Ammon's horn (tissue), 1 donor: ENCODE measurements around the gene KDM4C.

Experiments used
- DNase-seq: peaks from one replicate; pipeline ENCODE4 v3.0.0-alpha.2; 2016; ENCODE audit warnings: low spot score

KDM4C gene

DNA sequence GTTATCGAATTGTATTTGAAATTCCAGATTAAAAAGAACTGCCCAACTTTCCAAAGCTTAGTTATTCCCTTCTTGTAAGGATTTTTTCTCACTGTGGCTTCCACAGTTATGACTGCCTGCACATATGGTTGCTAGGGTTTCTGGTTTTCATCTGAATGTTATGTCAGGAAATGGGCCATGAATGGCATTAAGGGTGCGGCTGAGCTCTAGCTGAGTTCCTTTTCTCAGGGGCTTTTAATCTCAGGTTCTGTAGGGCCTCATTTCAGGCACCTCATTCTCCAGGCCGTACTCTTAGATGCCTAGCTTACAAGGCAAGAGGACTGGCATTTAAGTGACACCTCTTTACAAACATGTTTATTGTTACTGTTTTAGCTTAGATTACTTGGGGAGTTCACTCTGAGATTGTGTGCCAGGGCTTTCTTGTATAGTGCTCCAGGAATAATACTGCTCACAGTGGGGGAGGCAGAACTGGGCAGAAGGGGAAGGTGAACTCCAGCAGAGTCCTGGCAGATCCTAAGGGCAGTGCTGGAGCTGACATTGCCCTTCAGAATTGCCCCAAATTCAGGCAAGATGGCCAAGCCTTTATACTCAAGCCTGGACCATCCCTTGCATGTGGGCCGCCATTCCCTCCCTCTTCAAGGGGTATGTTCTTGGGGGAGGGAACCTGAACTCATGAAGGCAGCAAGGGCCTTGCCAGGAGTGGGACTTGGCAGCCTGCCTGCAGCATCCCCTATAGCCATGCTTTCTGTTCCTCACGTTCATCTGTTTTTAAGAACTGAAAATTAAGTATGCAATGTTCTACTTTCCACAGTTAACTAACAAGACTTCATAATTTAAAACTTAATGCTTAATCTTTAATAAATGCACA is 111.5 kb downstream of the KDM4C start:
- peak; percentile 21 for DNase-seq

GRCh38 chr9:6870149-6870548 is 112.4 kb downstream of the KDM4C start:
- DNase-seq = no peak

DNA sequence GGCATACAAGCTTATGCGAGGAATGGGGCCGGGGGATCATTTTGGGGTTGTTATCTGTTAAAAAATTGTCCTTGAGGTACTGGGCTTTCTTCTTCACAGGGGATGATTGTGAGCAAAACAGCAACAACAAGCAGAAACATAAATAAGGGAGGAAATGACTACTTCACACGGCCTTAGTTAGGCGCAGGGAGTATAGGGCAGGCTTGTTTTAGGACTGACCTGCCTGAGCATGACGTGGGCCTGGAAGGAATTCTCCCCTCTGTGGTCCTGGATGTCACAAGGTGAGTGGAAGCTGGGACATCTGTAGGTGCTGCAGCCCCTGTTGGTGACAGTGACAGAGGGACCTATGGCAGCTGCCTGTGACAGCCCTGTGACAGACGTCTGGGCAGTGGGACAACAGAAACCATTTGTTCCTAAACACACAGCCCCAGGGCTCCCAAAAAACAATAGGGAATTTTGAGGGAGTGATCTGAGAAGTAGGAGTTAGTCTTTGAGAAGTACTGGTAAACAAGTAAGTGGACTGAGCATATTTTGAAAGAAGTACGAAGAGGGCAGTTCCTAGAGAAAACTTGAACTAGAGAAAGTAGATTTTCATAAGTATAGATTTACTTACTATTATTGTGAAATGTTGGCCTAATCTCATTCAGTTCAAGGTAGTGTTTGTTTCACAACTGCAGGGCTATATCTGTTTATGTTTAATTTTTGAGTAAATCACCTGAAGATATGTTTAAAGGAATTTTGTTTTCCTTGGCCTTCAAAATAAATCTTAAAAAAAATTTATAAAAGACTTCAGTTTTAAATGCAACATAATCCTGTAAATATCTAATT is 113.1 kb downstream of the KDM4C start:
- DNase-seq = no peak

GRCh38 chr9:6873857-6874256 is 116.1 kb downstream of the KDM4C start:
- DNase-seq = peak; percentile 40

- DNase-seq = no peak
Measured at GRCh38 chr9:6876195-6876894, 118.6 kb downstream of the KDM4C start.

GRCh38 chr9:6877671-6878161 is 119.9 kb downstream of the KDM4C start:
- no peak for DNase-seq

GRCh38 chr9:6880626-6881025 is 122.9 kb downstream of the KDM4C start:
- DNase-seq = no peak

DNA sequence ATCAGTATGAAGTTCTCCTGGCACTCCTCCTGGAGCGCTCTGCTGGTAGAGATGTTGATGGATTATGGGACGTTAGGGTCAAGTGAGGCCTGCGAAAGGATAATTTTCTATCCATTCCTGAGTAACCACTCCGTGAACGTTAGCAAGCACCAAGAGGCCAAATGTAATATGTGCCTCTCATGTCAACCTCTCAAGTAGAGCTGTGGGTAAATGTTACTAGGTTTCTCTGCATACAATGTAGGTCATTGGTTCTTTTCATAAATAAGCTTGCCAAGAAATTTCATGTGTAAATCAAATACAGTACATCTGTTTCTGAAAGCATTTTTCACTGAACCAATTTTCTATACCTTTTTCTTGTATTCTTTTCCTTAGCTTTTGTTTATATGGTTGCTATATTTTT is 126.3 kb downstream of the KDM4C start:
- no peak for DNase-seq

GRCh38 chr9:6884990-6885389 is 127.2 kb downstream of the KDM4C start:
- DNase-seq = no peak

GRCh38 chr9:6887051-6887450 is 129.3 kb downstream of the KDM4C start:
- no peak for DNase-seq

DNA sequence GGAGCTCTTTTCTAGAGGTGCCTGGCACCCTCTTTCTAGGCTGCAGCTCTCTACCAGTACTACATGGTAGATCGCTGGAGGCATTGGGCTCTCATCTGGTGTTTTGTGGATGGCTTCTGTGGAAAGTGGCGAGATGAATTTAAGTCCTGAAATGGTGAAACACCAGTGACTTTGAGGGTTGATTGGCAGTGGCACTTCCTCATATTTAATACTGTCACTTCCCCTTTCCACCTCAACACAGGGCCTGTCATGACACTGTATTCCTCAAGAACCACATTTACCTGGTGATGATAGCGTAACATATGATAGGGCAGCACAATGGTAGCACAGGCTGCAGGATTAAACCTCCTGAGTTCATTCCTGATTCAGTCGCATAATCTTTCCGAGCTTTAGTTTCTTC is 132.1 kb downstream of the KDM4C start:
- no peak for DNase-seq

DNA sequence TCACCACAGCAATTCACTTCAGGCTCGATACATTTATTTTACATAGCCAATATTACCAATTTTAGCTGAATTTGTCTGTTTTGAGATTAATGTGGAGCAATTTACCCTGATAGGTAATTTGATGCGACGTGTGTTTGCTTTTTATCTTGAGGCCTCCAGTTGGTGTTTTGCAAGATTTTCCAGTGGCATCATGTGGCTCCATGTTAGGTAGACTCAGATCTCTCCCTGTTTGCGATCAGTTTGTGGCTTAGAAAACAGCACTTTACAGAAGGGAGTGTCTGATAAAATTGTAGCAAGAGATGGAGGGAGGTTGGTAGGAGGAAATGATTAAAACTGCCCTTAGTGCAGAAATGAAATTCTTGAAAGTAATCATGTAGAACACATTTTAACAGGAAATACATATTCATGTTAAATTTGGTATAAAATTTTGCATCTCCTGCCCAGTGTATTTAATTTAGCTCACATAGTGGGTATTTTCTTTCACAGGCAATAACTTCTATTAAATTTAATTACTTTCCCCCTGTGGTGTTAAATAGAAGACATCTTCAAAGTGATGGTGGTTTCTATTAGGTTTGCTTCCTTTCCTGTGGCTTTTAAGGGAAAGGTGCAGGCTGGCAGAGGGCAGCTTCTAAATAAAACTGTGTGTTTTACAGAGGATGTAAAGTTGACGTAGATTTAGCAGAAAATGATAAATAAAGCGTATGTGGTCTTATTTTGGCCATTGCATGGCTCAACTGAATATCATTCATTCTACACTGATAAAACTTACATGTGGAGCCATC is 135.8 kb downstream of the KDM4C start:
- no peak for DNase-seq

GRCh38 chr9:6894135-6894534 is 136.4 kb downstream of the KDM4C start:
- no peak for DNase-seq

- DNase-seq = no peak
Measured at GRCh38 chr9:6895754-6896153, 138.0 kb downstream of the KDM4C start.

DNA sequence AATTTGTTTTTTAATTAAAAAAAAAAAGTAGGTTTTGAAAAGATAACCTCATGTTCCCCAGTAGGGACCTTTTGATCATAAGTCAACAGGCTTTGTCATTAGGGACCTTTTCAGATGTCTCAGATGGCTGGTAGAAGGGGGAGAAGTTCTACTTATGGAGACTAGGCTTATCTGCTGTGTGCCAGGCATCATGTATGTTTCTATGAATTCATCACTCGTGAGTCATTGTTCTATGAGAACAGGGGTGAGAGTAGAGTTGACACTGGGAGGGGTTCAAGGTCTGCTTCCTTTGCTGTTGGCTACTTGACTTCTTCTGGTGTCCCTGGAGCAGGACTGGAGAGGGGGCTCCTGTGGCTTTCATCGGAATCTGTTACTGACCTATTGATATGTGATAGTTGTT is 138.8 kb downstream of the KDM4C start:
- DNase-seq = no peak

DNA sequence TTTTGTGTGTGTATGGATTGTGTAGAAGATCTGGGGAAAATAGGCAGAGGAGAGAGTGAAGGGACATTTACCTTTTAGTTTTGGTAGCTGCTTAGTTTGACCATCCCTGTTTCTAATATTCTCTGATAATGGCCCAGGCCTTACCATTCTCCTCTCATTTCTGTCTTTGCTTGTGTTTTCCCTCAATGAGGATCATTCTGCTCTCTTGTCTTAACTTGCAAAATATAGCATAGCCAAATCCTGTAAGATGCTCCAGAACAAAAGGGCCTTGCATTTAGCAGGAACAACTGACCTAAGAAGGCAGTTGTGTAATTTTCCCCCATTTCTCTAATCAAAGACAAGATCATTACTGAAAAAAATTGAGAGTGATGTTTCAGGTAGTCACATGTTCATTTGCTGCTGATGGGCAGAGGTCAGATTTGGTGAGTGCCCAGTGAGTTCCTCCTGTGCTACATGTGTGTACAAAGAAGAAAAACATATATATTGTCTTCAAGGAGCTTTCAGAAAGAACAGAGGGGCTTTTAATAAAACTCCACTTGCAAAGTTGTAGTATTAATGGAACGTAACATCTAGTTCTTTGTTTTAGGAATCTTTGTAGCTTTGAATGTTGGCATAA is 139.5 kb downstream of the KDM4C start:
- no peak for DNase-seq

GRCh38 chr9:6897898-6898302 is 140.1 kb downstream of the KDM4C start:
- DNase-seq = no peak

DNA sequence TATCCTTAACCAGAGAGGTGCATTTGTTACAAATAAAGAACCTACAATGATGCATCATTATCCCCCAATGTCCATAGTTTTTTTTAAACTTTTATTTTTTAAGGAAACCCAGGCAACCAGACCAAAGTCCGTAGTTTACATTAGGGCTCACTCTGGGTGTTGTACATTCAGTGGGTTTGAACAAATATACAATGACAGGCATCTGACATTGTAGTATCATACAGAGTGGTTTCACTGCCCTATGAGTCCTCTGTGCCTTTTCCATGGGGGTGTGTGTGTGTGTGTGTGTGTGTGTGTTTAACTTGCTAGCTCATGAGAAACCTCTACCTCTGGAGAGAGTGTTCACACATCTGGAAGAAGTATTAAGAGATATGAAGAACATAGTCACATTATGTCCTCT is 141.5 kb downstream of the KDM4C start:
- DNase-seq = no peak

GRCh38 chr9:6900440-6900883 is 142.7 kb downstream of the KDM4C start:
- no peak for DNase-seq

- no peak for DNase-seq
Measured at GRCh38 chr9:6901180-6901579, 143.4 kb downstream of the KDM4C start.

DNA sequence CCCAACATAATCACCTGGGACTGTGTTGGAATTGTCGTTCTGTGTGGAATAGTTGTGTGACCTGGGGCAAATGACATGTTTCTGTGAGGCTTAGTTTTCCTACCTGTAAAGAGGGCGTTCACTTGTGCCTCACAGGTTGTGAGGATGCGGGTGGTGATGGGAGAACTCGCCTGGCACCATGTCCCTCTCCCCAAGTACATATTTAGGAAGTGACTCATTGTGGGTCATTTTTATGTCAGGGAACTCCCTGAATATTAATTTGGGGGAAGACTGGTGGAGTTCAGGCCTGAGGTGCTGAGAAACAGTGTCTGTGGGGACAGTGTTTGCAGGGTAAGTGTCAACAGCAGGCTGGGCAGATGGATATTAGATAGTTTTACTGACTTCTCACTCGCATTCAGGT is 144.7 kb downstream of the KDM4C start:
- no peak for DNase-seq
